ENCODE measurements around the gene DUSP16. TPM values are rescaled to one million over a fixed set of nuclear protein-coding genes. Genes with fewer than 3 reads are reported as not detected.

The DUSP16 gene
- total RNA-seq, 1 donor: 12.1 TPM

DNA sequence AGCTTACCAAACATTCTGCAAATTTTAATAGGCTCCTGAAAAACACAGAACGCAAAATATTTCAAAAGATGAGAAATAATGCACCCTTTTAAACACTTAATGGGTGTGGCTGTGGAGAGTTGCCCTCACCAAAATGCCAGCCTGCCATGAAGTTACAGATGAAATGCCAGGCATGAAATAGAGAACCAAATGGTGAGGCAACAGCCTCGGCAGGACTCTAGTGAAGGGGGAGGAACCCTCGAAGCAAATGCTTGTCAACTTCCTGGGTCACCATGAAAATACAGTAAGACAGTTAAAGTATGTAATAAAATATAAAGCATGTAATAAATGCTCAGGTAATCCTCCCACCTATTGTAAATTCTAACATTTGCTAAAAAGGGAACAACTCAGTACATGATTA, 24.1 kb downstream of the DUSP16 start:
- DNase-seq (ENCODE audit: low read depth): no peak
- H3K4me3 ChIP-seq (ENCODE audit: low read depth, low read length): no peak overlapping the region
- TF ChIP-seq, protein P1, sequence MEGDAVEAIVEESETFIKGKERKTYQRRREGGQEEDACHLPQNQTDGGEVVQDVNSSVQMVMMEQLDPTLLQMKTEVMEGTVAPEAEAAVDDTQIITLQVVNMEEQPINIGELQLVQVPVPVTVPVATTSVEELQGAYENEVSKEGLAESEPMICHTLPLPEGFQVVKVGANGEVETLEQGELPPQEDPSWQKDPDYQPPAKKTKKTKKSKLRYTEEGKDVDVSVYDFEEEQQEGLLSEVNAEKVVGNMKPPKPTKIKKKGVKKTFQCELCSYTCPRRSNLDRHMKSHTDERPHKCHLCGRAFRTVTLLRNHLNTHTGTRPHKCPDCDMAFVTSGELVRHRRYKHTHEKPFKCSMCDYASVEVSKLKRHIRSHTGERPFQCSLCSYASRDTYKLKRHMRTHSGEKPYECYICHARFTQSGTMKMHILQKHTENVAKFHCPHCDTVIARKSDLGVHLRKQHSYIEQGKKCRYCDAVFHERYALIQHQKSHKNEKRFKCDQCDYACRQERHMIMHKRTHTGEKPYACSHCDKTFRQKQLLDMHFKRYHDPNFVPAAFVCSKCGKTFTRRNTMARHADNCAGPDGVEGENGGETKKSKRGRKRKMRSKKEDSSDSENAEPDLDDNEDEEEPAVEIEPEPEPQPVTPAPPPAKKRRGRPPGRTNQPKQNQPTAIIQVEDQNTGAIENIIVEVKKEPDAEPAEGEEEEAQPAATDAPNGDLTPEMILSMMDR (IDR thresholded peaks at IDR 0.05; ENCODE audit: insufficient read depth, low read depth, low read length): no peak

DNA sequence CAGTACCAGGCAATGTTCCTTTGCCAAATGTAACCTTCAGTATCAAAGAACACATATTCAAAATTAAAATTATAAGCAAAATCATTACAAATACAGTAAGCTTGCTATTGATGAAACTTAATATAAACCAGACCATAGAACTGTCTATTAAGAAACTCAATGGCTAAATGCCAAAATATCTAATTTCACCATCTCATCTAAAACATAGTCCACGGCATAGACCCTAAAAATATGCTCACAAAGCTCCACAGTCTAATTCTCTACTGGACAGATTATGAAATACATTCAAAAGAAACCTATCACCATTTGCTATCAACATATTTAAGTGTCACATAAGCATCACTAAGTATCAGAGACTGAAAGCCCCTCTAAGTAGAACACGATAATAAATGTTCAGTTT, 25.2 kb downstream of the DUSP16 start:
- no peak overlapping the region for H3K4me3 ChIP-seq (ENCODE audit: low read depth, low read length)
- TF ChIP-seq, protein P1 (IDR thresholded peaks at IDR 0.05; ENCODE audit: insufficient read depth, low read depth, low read length): no peak
- DNase-seq (ENCODE audit: low read depth): no peak

DNA sequence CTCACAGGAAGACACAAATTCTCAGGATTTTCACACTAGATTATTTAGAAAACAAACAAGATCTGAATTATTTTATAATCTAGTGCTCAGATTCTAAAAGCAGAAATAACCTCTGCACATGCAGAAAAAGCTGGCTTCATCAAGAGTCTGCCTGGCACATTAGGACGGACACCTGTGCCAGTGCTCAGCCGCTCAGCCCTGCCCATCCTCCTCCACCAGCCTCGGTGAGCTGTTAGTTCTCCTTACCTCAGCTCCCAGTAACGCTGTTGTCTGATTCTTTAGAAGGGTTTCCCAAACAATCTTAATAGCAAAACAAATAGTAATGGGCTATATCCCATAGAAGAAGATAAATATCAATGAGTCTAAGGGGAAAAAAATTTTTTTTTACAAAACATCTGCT, 27.7 kb downstream of the DUSP16 start:
- no peak for DNase-seq (ENCODE audit: low read depth)
- TF ChIP-seq, protein P1 (IDR thresholded peaks at IDR 0.05; ENCODE audit: insufficient read depth, low read depth, low read length): no peak
- H3K4me3 ChIP-seq (ENCODE audit: low read depth, low read length): no peak overlapping the region

DNA sequence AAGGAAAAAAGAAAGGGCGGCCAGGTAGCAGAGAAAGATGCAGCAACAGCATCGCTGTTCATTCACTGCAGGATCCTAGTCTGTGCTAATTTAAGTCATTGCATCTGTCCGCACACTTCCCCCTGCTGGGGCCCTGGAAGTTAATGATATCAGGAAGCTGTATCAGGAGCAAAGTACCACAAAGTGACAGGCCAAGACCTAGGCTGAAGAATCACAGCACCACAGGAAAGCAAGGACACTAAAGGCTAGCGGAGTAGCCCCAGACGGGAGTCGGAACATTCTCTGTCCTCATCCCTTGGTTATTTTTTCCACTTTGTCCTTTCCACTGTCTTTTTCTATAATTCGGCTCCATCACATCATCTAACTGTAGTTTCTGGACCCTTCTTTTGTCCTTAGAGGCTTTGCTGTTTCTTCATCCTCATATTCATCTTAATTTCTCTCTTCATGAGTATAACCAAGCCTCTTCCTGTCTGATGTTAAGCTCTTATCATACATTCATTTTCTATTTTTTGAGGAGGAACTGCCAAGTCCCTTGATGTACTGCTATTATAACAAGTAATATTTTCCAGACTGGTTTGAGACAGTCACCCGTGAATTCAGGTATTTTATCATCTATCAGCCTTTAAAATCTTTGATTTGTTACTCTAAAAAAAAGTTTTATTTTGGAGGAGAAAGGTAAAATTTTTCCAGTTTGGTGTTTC, 28.3 kb downstream of the DUSP16 start:
- DNase-seq (ENCODE audit: low read depth): no peak
- TF ChIP-seq, protein P1 (IDR thresholded peaks at IDR 0.05; ENCODE audit: insufficient read depth, low read depth, low read length): no peak
- no peak overlapping the region for H3K4me3 ChIP-seq (ENCODE audit: low read depth, low read length)

DNA sequence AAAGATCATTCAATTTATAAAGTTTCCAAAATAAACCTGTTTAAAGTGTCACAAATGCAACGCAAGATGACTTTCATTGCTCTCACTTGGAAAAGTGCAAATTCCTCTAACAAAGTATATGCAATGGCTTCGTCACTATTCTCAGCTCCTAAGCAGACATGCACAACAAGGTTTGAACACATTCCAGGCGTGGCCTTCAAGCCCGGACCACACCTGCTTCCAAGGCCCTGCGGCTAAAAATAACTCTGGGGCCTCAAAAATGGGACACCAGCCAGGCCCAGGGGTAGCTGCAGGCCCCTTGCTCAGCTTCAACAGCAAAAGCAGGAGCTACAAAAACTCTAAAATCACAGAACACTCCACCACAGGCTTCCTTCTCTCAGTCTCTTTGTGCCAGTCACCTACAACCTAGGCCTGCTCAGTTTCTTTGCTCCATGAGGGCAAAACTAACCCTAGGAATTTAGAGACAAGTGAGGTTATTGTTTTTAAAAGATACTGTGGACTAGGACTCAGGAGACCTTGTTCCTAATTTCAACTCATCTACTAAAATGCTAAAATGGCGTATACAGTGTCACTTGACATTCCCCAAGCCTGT, 29.3 kb downstream of the DUSP16 start:
- TF ChIP-seq, protein P1 (IDR thresholded peaks at IDR 0.05; ENCODE audit: insufficient read depth, low read depth, low read length): no peak
- no peak for DNase-seq (ENCODE audit: low read depth)
- H3K4me3 ChIP-seq (ENCODE audit: low read depth, low read length): no peak overlapping the region

DNA sequence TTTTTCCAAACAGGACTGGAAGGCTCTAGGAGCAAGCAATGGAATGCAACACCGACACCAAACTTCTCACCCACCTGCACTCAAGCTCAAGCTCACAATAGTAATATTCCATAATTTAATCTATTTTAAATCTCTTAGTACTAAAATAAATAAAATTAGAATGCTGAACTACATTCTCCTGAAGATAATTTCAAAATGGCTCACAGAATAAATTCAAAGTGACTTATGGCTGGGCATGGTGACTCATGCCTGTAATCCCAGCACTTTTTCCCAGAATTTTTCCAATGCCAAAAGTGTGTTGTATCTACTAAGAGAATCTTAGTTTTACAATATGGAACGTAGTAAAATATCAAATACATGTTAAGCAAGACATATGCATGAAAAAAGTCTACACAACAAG, 31.5 kb downstream of the DUSP16 start:
- TF ChIP-seq, protein P1 (IDR thresholded peaks at IDR 0.05; ENCODE audit: insufficient read depth, low read depth, low read length): no peak
- no peak overlapping the region for H3K4me3 ChIP-seq (ENCODE audit: low read depth, low read length)
- DNase-seq (ENCODE audit: low read depth): peak; percentile 45

Measured in fibroblast of villous mesenchyme (primary cell).